ENCODE results near the gene ITGA11. TPM values are rescaled to one million over a fixed set of nuclear protein-coding genes. Genes with fewer than 3 reads are reported as not detected.
A peak's percentile ranks its signal among the peaks of the same experiment; 100 is the strongest.

The ITGA11 gene
- total RNA-seq, 1 donor from 2014 or later = 0.92 TPM

DNA sequence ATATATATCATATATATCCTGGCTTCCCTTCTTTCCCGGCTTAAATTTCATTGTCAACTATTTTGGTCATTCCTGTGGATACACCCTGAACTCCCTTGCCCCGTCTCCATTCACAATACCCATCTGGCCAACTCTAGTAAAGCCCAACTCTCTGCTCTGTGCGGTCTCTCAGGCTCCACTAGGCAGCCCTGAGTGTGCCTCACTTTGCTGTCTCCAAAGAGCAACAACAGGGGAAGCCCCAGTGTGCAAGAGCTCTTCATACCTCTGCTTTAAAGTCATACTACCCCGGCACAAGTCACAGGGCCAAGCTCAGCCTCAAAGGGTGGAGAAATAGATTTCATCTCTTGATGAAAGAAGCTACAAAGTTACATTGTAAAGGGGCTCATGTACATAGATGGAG lies 173.3 kb downstream of the ITGA11 start:
- peaks cover 3% of the 10 kb centered on the region for H3K27me3 Mint-ChIP-seq
- no peak overlapping the region for H3K4me3 Mint-ChIP-seq
- no peaks in the 10 kb centered on the region for H3K4me1 Mint-ChIP-seq (ENCODE audit: unreplicated experiment)
- TF ChIP-seq, protein P1, sequence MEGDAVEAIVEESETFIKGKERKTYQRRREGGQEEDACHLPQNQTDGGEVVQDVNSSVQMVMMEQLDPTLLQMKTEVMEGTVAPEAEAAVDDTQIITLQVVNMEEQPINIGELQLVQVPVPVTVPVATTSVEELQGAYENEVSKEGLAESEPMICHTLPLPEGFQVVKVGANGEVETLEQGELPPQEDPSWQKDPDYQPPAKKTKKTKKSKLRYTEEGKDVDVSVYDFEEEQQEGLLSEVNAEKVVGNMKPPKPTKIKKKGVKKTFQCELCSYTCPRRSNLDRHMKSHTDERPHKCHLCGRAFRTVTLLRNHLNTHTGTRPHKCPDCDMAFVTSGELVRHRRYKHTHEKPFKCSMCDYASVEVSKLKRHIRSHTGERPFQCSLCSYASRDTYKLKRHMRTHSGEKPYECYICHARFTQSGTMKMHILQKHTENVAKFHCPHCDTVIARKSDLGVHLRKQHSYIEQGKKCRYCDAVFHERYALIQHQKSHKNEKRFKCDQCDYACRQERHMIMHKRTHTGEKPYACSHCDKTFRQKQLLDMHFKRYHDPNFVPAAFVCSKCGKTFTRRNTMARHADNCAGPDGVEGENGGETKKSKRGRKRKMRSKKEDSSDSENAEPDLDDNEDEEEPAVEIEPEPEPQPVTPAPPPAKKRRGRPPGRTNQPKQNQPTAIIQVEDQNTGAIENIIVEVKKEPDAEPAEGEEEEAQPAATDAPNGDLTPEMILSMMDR (conservative IDR thresholded peaks at IDR 0.05) = no peak
- no peaks in the 10 kb centered on the region for H3K9me3 Mint-ChIP-seq
- no peaks in the 10 kb centered on the region for H3K36me3 Mint-ChIP-seq
- H3K27ac Mint-ChIP-seq = no peak overlapping the region
- no peak for DNase-seq (ENCODE audit: extremely low spot score, unreplicated experiment)

GRCh38 chr15:68256675-68257450 lies 175.1 kb downstream of the ITGA11 start:
- H3K4me1 Mint-ChIP-seq (ENCODE audit: unreplicated experiment) = no peaks in the 10 kb centered on the region
- peaks cover 5% of the 10 kb centered on the region for H3K27me3 Mint-ChIP-seq
- TF ChIP-seq, protein P1 (conservative IDR thresholded peaks at IDR 0.05) = no peak
- peak overlapping the region; percentile 88 for H3K27ac Mint-ChIP-seq
- H3K9me3 Mint-ChIP-seq = no peaks in the 10 kb centered on the region
- H3K36me3 Mint-ChIP-seq = no peaks in the 10 kb centered on the region
- peak; percentile 92 for DNase-seq (ENCODE audit: extremely low spot score, unreplicated experiment)
- H3K4me3 Mint-ChIP-seq = peak overlapping the region; percentile 85

DNA sequence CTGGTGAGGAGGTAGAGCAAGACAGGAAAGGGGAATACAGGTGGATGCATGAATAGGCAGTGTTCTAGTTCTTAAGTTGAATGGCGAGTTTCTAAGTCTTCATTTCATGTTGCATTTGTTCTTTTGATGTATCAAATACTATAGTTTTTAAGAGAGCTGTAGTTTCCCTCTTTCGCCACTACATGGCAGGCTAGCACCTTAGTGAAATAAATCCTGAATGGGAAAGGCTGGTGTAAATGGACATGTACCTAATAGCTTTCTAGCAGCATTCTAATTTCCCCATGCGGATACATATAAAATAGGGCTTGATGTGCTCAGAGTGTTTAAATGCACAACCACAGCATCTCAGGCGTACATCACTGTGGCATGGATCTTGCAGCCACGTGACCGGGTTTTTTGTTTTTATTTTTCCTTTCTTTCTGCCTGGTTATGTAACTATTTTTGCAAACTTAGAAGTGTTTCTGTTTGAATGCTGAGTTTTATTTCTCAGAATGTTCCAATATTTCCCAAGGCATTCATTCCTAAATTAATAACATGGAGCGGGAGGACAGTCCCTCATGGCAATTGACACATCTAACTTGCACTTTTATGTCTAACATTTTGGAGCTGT lies 178.9 kb downstream of the ITGA11 start:
- Mint-ChIP-seq H3K27ac (no peak overlapping the region), H3K4me1 (ENCODE audit: unreplicated experiment) (no peaks in the 10 kb centered on the region), H3K27me3 (peaks cover 5% of the 10 kb centered on the region), H3K9me3 (no peaks in the 10 kb centered on the region), H3K4me3 (no peak overlapping the region), H3K36me3 (no peaks in the 10 kb centered on the region)
- no peak for DNase-seq (ENCODE audit: extremely low spot score, unreplicated experiment)
- TF ChIP-seq, protein P1 (conservative IDR thresholded peaks at IDR 0.05) = peak; percentile 87

- TF ChIP-seq, protein P1 (conservative IDR thresholded peaks at IDR 0.05) = no peak
- Mint-ChIP-seq H3K36me3 (no peaks in the 10 kb centered on the region), H3K4me3 (no peak overlapping the region), H3K4me1 (ENCODE audit: unreplicated experiment) (no peaks in the 10 kb centered on the region), H3K9me3 (peaks cover 3% of the 10 kb centered on the region), H3K27ac (no peak overlapping the region), H3K27me3 (peaks cover 2% of the 10 kb centered on the region)
- no peak for DNase-seq (ENCODE audit: extremely low spot score, unreplicated experiment)
These were observed 182.8 kb downstream of the ITGA11 start for GRCh38 chr15:68249058-68249713.

Other genes starting within 250 kb of the ITGA11 start
- gene CALML4, start 226.8 kb downstream of the ITGA11 start, total RNA-seq (ENCODE audit: low replicate concordance) = 8.9 and 9.4 TPM in 2 replicates
- gene CLN6, start 202.4 kb downstream of the ITGA11 start, total RNA-seq (ENCODE audit: low replicate concordance) = 29.5 and 43.0 TPM in 2 replicates
- gene FEM1B, start 154.4 kb downstream of the ITGA11 start, total RNA-seq (ENCODE audit: low replicate concordance) = 54.2 and 63.1 TPM in 2 replicates
- 1.6 and 3.9 TPM in 2 replicates for gene CORO2B, start 146.8 kb upstream of the ITGA11 start, total RNA-seq (ENCODE audit: low replicate concordance)